HG02798 (cell line): ENCODE measurements around the gene BOD1.

ENCODE experiments used
- ATAC-seq: cut with Tn5 transposase; IDR thresholded peaks from one replicate; pipeline ENCODE4 v1.9.1; 2021; ENCODE audit warnings: mild to moderate bottlenecking; ENCODE audit not compliant: unreplicated experiment, poor library complexity

Gene BOD1

GRCh38 chr5:173642191-173642816, 25.9 kb upstream of the BOD1 start:
- no peak for ATAC-seq

DNA sequence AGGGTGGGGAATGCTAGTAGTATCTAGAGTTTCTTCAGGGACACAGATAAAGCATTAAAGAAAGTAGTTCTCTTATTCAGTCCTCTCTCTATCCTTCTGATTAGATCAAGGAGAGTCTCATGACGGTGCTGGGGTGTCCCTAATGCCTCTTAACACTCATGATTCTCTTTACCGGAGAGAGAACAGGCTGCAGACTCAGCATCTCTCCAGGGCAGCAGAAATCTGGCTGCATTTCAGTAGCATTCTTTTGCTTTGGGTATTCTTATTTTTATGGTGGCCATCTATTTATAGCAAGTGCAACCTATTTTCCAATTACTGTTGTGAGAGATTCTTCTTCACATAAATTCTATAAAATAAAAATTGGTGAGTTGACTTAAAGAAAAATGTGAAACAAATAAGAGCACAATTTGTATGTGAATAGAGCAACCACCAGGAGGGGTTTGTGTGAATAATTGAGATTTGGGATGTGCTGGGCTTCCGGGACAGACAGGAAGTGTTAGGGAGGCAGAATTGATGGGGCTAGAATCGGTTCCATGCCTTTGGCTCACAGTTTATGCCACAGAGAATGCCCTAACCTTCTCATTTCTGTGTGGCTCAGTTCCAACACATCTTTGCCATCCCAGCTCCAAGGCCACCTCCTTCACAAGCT, 23.8 kb upstream of the BOD1 start:
- no peak for ATAC-seq

DNA sequence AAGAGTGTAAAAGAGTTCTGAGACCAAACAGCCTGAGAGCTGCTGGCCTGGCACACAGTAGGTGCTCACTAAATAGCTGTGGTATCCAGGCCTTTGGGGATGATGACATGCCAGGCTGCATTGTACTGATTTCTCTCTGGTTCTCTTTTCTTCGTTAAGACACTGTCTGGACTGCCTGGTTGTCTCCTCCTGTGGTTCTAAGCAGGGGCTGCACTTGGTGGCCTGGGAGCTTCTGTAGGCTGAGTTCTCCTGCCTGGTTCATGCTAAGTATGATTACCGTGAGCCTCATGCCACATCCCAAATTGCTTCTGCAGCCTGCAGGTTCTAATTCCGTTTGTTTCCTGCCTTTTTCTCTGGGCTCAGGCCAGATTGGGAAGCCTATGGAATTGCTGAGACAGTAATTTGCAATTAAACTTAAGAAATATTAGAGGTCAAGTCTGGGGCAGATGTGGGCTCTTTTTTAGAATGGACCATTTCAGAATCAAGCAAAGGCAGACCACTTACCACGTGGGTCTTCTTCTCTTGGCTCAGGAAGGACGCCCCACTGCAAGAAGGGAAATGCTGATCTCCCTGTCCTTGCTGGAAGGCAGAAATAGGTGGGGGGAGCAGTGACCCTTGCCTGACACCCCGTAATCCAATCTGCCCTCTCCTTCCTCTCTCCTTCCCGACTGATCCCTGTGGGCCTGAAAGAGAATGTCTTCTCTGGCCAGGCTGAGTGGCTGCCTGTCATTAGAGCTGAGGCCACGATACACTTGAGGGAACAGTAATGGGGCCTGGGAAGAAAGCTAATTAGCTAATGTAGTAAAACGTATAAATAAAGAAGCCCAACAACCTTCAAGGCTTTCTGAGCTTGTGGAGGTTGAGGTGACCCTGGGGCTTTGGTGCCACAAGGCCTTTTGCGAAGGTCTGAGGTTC, 21.9 kb upstream of the BOD1 start:
- no peak for ATAC-seq

- ATAC-seq, result no peak
These were observed 20.9 kb upstream of the BOD1 start for GRCh38 chr5:173637340-173637739.

- ATAC-seq, result no peak
These were observed 18.1 kb upstream of the BOD1 start for GRCh38 chr5:173634465-173634983.

- no peak for ATAC-seq
These were observed 16.9 kb upstream of the BOD1 start for GRCh38 chr5:173633304-173633703.

GRCh38 chr5:173631478-173631877, 15.0 kb upstream of the BOD1 start:
- no peak for ATAC-seq

- ATAC-seq, result no peak
These were observed 14.4 kb upstream of the BOD1 start for GRCh38 chr5:173630724-173631365.

- ATAC-seq, result no peak
These were observed 13.2 kb upstream of the BOD1 start for GRCh38 chr5:173629628-173630027.

DNA sequence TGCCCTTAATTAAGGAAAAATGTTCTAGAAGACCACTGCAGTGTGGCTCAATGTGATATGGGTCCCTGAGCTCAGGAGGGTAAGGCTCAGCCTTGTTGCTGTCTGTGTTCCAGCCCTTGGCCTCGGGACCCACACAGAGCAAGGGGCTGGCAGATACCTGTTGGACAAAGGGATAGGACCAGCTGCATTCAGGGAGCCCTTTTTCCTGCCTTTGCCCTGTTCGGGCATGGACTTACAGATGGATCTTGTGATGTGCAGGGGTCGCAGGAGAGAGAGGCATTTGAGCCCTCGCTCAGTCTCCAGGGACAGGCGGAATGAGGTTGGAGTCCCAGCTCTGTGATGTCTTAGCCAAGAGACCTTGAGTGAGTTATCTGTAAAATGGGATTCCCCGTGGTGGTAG, 12.1 kb upstream of the BOD1 start:
- no peak for ATAC-seq

- no peak for ATAC-seq
These were observed 11.5 kb upstream of the BOD1 start for GRCh38 chr5:173627860-173628392.

DNA sequence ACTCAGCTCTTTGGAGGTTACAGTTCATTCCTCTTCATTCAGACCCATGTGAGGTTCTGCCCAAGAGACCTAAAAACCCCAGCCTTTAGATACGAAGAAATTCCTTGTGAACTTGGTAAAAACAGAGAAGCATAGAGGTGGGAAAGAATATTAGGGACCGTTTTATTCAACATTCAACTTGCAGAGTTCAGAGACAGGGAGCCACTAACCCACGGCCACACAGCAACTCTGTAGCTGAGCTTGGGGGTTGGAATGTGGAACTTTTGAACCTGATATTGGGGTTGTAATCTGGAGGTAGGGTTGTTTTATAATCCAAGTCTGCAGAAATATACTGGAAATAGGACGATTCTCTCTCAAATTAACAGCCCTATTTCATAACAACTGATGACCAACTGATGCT, 10.8 kb upstream of the BOD1 start:
- ATAC-seq, result no peak

DNA sequence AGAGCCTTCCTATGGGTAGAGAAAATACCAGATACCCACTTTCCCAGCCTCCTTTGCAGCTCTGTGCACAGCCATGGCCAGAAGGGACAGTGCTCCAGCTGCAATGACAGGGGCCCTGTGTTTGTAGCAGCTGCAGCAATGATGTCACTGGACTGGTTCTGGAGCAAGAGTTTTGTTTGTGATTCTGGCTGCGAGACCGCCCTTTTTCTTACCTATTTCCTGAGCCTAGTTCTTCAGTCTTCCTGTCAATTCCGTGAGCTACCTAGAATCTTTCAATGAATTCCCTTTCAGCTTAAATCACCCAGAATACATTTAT, 10.0 kb upstream of the BOD1 start:
- no peak for ATAC-seq

DNA sequence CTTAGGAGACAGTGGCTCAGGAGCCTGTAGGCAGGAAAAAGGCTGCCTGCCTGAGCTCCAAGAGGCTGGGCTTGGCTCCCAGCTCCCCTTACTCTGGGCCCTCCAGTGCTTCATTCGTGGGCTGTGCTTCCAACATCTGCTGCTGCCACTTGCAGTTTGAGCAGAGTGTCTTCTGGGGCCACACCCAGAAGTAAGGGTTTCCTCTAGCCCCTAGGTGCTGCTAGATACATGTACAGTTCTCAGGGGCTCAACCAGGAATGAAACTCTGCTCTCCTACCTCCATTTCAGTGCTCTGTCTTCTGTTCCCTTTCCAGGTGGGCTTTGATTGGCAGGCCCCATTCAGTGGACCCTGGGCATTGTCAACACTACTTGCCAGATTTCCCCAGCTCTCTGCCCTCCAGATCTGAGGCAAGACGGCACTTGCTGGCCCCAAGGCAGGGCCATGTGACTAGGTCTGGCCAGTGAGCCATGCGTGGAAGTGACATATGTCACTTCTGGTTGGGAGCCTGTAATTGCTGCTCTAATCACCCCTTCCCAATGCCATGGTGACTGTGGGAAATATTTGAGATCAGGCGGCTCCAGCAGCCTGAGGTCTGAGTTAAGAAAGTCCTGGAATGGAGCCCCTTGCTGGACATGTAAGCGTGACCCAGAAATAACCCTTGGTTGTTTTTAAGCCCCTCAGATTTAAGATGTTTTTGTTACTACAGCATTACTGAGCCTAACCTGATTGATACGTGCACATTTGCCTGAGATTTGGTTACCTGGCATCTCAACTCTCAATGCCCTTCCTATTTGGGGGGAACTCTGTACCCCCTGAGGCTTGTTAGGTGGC, 9.4 kb upstream of the BOD1 start:
- peak; percentile 76 for ATAC-seq

DNA sequence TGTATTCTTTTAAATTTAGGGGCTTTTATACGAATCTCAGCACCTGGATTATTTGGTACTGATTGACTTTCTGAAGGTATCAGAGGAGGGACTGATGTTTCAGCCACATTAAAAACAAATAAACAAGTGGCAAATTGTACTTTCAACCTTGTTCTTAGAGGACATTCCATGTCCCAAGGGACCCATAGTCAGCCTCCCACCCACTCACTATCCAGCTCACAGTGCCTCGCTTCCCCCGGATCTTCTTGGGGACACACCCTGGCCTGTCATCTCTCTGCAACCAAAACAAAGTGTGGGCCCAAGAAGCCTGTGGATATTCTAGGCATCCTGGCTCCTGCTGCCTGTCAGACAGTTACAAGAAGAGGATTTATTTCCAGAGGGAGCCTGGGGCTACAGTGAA, 8.8 kb upstream of the BOD1 start:
- ATAC-seq, result no peak

DNA sequence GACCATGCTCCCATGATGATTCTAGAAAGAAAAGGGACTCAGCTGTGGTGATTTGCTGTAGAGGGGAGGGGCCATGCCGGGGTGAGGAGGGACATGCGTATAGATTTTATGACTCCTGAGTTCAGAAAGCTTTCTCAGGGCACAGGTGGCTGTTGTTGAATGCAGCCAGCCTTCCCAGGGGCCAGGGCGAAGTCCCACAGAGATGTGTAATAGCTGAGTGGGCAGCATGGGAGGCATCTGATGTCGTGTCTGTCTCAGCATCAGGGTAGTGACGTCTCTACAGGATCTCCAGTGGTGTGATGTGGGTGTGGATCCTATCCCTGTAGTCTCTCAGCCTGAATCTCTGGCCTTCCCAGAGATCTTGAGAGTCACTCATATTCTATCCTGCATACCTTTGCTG, 7.8 kb upstream of the BOD1 start:
- no peak for ATAC-seq

GRCh38 chr5:173623789-173624188, 7.3 kb upstream of the BOD1 start:
- no peak for ATAC-seq

- no peak for ATAC-seq
These were observed 6.9 kb upstream of the BOD1 start for GRCh38 chr5:173623296-173623771.

DNA sequence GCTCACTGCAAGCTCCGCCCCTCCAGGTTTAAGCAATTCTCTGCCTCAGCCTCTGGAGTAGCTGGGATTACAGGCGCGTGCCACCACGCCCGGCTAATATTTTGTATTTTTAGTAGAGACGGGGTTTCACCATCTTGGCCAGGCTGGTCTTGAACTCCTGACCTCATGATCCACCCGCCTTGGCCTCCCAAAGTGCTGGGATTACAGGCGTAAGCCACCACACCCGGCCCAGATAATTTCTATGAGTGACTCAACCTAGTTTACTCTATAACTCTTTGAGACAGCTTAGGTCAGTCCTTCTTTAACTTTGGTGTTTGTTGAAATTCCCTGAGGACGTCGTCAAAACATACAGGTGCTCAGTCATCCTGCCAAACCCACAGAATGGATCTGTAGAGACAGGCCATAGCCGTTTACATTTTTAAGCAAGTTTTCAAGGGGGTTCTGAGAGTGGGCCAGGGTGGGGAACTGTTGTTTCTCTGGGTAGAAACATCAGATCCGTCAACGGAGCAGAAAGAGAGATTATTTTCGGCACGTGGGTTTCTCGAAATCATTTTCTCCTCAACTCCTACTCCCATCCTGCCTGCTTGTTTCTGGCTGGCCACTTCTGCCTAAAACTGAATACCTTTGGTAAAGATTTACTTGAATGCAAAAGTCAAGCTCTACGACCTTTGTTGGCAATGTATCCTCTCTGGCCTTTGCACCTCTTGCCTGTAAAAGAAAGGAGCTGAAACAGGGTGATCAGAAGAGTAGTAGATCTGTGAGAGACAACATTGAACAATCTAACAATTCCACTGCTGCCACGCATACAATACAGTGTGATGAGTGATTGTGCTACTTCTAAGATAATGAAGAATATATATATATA, 6.0 kb upstream of the BOD1 start:
- ATAC-seq, result no peak
